GM19238 (cell line): Measurements from ENCODE around the gene FOSB.

Experiments
- DNase-seq: peaks from one replicate; pipeline ENCODE4 v3.0.0; 2011; ENCODE audit warnings: low spot score; ENCODE audit not compliant: insufficient read length

FOSB gene

DNA sequence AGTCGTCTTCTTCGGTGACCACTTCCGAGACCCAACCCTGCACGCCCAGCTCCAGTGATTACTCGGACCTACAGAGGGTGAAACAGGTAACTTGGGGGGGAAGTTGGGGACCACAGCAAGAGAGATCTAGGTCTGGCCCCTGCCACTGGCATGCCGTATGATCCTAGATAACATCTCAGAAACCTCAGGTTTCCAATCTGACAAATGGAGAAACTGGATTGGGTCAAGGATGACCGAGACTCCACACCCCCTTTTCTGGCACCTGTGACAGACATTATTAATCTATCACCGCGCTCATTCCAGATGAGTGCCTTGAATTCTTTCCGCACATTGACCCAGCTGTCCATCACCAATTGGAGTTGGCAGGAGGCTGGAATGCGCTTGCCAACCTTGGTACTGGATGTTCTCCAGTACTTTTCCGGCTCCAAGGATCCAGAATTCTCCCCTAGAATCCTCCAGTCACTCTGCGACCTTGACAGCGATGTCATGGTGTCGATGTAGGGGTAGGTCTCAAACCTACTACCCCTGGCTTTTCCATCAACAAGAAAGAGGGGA lies 56.9 kb downstream of the FOSB start:
- no peak for DNase-seq
